HepG2 (cell line): ENCODE measurements around the gene MADCAM1. TPM values are rescaled to one million over a fixed set of nuclear protein-coding genes. Genes with fewer than 3 reads are reported as not detected.

ENCODE experiments used
- ARID2 ChIP-seq: sonication (generic); formaldehyde crosslinking; IDR thresholded peaks from 2 replicates; pipeline ENCODE4 v1.8.1; 2022; ENCODE audit warnings: mild to moderate bottlenecking, missing genetic modification reagents, borderline replicate concordance
- ARID5B ChIP-seq: IDR thresholded peaks from 2 replicates; pipeline ENCODE4 v1.4.0; 2020; ENCODE audit warnings: mild to moderate bottlenecking, missing genetic modification reagents
- CCDC6 ChIP-seq: sonication (generic); formaldehyde crosslinking; IDR thresholded peaks from 2 replicates; pipeline ENCODE4 v1.8.1; 2022; ENCODE audit warnings: mild to moderate bottlenecking, missing genetic modification reagents, moderate library complexity
- ELF4 ChIP-seq: sonication (generic); formaldehyde crosslinking; IDR thresholded peaks from 2 replicates; pipeline ENCODE4 v1.5.0; 2020; ENCODE audit warnings: missing genetic modification reagents, mild to moderate bottlenecking, moderate library complexity, borderline replicate concordance
- GABPB1 ChIP-seq: IDR thresholded peaks from 2 replicates; pipeline ENCODE4 v1.6.1; 2016; ENCODE audit warnings: mild to moderate bottlenecking, missing genetic modification reagents, moderate library complexity, missing compliant biosample characterization
- IKZF4 ChIP-seq: sonication (generic); formaldehyde crosslinking; IDR thresholded peaks from 2 replicates; pipeline ENCODE4 v1.5.1; 2020; ENCODE audit warnings: borderline replicate concordance, mild to moderate bottlenecking, low read depth, missing genetic modification reagents; ENCODE audit errors: not compliant biosample characterization
- JDP2 ChIP-seq: sonication (generic); formaldehyde crosslinking; IDR thresholded peaks from 2 replicates; pipeline ENCODE4 v1.8.1; 2022; ENCODE audit warnings: missing genetic modification reagents, borderline replicate concordance
- MAX ChIP-seq: IDR thresholded peaks from 2 replicates; pipeline ENCODE4 v1.6.1; 2012; ENCODE audit warnings: inconsistent platforms
- NAIF1 ChIP-seq: sonication (generic); formaldehyde crosslinking; IDR thresholded peaks from 2 replicates; pipeline ENCODE4 v1.5.0; 2020; ENCODE audit warnings: mild to moderate bottlenecking, missing genetic modification reagents, borderline replicate concordance
- RAD51 ChIP-seq: fragments of 450-650 bp; IDR thresholded peaks from 2 replicates; pipeline ENCODE4 v1.6.1; 2016; ENCODE audit warnings: borderline replicate concordance
- RXRB ChIP-seq: IDR thresholded peaks from 2 replicates; pipeline ENCODE4 v1.6.1; 2016; ENCODE audit warnings: borderline replicate concordance, missing genetic modification reagents, missing compliant biosample characterization
- TOPORS ChIP-seq: sonication (generic); formaldehyde crosslinking; IDR thresholded peaks from 2 replicates; pipeline ENCODE4 v1.8.0; 2023; ENCODE audit warnings: mild to moderate bottlenecking, missing genetic modification reagents
- XRCC5 ChIP-seq: fragments of 200-400 bp; formaldehyde crosslinking; optimal IDR thresholded peaks from 2 replicates; pipeline ENCODE3; 2017; ENCODE audit warnings: mild to moderate bottlenecking, low read length
- ZBTB39 ChIP-seq: sonication (generic); formaldehyde crosslinking; IDR thresholded peaks from 2 replicates; pipeline ENCODE4 v1.5.0; 2020; ENCODE audit warnings: missing genetic modification reagents
- ZNF317 ChIP-seq: sonication (generic); formaldehyde crosslinking; IDR thresholded peaks from 2 replicates; pipeline ENCODE4 v1.5.0; 2020; ENCODE audit warnings: mild to moderate bottlenecking, missing genetic modification reagents
- ZNF776 ChIP-seq: sonication (generic); formaldehyde crosslinking; IDR thresholded peaks from 2 replicates; pipeline ENCODE4 v1.4.0; 2020; ENCODE audit warnings: mild to moderate bottlenecking, missing genetic modification reagents
- ZNF780A ChIP-seq: sonication (generic); formaldehyde crosslinking; IDR thresholded peaks from 2 replicates; pipeline ENCODE4 v1.8.0; 2022; ENCODE audit warnings: mild to moderate bottlenecking, missing genetic modification reagents, moderate library complexity
- polyA plus RNA-seq, 8 experiments: library from polyadenylated mRNA; depleted of rRNA in 3 of 8; stranded (reverse) in 7 of 8; unstranded in 1 of 8; fragments of >200 nt; fragmentation: Illumina TruSeq in 4 of 8; extraction: Trizol in 4 of 8; gene quantifications; 2 replicates each; pipeline versions ENCODE4 v1.2.1 to v1.2.3, GENCODE V29; 2011 to 2016; ENCODE audit warnings: low read depth in 4 of 8, missing spikeins in 1 of 8, mixed read lengths in 1 of 8; ENCODE audit not compliant: insufficient read depth in 1 of 8
- total RNA-seq, 5 experiments: library from RNA; depleted of rRNA; stranded (reverse); fragments of >200 nt; fragmentation: Illumina TruSeq; extraction: Trizol; gene quantifications; 2 replicates each; pipeline ENCODE4 v1.2.3, GENCODE V29; 2016; ENCODE audit warnings: low read depth in 1 of 5
- TF ChIP-seq, protein P1 (sequence below): sonication (generic); formaldehyde crosslinking; IDR thresholded peaks from 2 replicates; pipeline ENCODE4 v1.9.0; 2021; ENCODE audit warnings: missing genetic modification reagents, mild to moderate bottlenecking, borderline replicate concordance
- TF ChIP-seq, protein P2 (sequence below): sonication (generic); formaldehyde crosslinking; IDR thresholded peaks from 2 replicates; pipeline ENCODE4 v1.4.0; 2020; ENCODE audit warnings: mild to moderate bottlenecking, missing genetic modification reagents

MADCAM1 gene
- total and polyA plus RNA-seq, 2 of the 13 experiments (the other 11 are each of a cell fraction or from before 2014, with no cell fraction given): 0.29 to 0.33 TPM

DNA sequence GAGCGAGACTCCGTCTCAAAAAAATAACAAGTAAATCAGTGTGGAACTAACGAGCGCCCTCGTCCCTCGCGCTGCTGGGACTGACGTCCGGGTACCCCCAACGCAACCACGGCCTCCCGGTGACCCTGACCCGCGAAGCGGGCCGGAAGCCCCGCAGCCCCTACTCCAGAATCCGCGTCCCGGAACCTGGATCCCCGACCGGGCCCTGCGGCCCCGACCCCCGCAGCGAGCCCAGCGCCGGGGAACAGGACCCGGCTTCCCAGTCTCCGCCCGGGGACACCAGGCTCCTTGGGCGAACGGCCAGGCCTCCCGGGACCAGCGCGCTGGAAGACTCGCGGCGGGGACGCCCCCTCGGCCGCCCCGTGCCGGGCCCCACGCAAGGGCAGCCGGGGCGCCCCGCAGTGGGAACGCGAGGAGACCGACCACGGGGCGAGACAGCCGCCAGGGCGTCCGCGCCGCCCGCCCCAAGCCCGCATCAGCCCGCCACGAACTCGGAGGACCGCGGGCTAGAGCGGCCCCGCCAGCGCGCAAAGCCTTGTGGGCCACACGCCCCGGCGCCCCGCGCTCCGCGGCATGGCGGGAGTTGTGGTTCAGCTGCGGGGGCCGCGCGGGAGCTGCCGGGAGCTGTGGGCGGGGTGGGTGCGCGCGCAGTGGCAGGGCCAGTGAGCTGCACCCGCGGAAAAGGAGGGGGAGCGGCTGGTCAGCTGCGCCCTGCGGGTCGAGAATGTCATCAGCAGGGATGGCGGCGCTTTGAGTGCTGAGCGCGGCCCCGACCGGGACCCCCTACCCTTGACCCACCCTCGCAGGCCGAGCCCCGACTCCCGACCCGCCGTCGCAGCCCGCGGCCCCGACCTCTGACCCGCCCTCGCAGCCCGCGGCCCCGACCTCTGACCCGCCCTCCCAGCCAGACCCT, 7.5 kb upstream of the MADCAM1 start (continued):
- no peak for TF ChIP-seq ELF4 (CRISPR knock-in tag)
- TF ChIP-seq RXRB: peak; percentile 44
- TF ChIP-seq XRCC5: no peak
- TF ChIP-seq TOPORS: peak; percentile 54; the same call in 1 of the 2 replicates
- no peak for TF ChIP-seq ZNF780A (CRISPR knock-in tag)
- TF ChIP-seq, protein P1, sequence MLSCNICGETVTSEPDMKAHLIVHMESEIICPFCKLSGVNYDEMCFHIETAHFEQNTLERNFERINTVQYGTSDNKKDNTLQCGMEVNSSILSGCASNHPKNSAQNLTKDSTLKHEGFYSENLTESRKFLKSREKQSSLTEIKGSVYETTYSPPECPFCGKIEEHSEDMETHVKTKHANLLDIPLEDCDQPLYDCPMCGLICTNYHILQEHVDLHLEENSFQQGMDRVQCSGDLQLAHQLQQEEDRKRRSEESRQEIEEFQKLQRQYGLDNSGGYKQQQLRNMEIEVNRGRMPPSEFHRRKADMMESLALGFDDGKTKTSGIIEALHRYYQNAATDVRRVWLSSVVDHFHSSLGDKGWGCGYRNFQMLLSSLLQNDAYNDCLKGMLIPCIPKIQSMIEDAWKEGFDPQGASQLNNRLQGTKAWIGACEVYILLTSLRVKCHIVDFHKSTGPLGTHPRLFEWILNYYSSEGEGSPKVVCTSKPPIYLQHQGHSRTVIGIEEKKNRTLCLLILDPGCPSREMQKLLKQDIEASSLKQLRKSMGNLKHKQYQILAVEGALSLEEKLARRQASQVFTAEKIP (CRISPR knock-in tag): no peak
- peak; percentile 52; the same call in 1 of the 2 replicates for TF ChIP-seq ZBTB39 (CRISPR knock-in tag)
- TF ChIP-seq, protein P2, sequence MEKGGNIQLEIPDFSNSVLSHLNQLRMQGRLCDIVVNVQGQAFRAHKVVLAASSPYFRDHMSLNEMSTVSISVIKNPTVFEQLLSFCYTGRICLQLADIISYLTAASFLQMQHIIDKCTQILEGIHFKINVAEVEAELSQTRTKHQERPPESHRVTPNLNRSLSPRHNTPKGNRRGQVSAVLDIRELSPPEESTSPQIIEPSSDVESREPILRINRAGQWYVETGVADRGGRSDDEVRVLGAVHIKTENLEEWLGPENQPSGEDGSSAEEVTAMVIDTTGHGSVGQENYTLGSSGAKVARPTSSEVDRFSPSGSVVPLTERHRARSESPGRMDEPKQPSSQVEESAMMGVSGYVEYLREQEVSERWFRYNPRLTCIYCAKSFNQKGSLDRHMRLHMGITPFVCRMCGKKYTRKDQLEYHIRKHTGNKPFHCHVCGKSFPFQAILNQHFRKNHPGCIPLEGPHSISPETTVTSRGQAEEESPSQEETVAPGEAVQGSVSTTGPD (CRISPR knock-in tag): no peak
- peak; percentile 65 for TF ChIP-seq IKZF4 (CRISPR knock-in tag)
- TF ChIP-seq ZNF776 (CRISPR knock-in tag): peak; percentile 66
- TF ChIP-seq JDP2 (CRISPR knock-in tag): no peak
- no peak for TF ChIP-seq ZNF317 (CRISPR knock-in tag)
- peak; percentile 68 for TF ChIP-seq MAX
- TF ChIP-seq ARID2: no peak
- 0 out of 2 replicates have a peak, but pooled peaks have one; percentile 31 for TF ChIP-seq ARID5B (CRISPR knock-in tag)
- no peak for TF ChIP-seq RAD51
- TF ChIP-seq CCDC6 (CRISPR knock-in tag): peak; percentile 23; the same call in 1 of the 2 replicates
- TF ChIP-seq NAIF1 (CRISPR knock-in tag): no peak
- peak; percentile 91 for TF ChIP-seq GABPB1
